Measurements from ENCODE around the gene HSPD1.

The HSPD1 gene

DNA sequence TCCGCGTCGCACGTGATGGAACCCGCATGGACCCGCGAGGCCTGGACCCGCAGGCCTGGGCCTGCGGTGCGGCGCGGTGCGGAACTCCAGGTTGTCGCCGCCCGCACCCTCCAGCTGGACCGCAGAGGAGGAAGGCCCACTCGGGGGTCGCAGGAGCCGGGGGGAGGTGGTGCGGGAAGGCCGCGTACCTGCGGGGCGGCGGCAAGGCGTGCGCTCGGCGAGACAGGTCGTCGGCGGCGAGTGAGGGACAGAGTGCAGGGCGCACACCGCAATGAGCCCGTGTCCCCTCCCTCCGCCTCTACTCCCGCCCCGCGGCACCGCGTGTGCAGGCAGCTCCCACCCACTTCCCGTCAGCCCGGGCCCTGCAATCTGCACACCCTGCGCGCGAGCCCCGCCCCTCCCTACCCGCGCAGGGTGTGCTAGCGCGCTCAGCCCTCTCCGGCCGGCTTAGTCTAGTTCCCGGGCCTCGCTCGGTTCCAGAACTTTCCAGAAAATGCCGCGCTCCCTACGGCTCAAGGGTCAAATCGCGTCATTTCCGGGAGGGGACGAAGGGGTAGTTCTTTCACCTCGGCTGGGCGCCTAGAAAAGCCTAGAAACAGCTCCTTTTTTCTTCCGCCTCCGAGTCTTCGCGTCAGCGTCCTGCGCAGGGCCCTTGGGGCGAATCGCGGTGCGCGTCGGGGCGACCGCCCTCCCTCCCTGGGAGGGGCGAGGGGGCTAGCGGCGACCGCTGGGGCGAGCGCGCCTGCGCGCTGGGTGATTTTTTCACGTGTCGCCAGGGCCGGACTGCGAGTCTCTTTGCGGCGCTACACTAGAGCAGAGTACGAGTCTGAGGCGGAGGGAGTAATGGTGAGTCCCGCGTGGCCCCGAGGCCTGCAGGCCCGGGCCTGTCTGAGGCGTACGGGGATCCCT, at the start of gene HSPD1, which contains the start of gene HSPE1:
Gene HSPD1 (minus strand): TSS at position 247 of the 909 bp plus-strand sequence. CDS start 992 bp downstream, outside the sequence.
Gene HSPE1 (plus strand): TSS at position 786 of the 909 bp plus-strand sequence. CDS start 58 bp downstream, at position 844.
- DNase-seq (ENCODE audit: low spot score) = peak; percentile 99

DNA sequence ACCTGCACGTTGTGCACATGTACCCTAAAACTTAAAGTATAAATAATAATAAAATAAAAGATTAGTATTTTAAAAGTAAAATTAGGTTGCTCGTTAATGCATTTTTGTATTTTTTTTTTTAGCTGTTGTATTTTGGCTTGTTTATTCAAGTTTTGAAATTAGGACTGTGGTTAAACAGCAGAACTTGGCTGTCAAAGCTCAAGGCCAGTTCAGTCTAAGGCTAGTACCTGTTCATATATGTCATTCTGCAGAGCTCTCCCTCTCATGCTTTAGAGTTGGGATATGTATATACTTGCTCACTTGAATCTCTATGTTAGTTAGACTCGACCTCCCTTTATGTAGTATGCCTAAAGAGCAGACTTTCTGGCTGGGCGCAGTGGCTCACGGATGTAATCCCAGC, 48.9 kb upstream of the HSPD1 start:
- DNase-seq (ENCODE audit: low spot score) = no peak

DNA sequence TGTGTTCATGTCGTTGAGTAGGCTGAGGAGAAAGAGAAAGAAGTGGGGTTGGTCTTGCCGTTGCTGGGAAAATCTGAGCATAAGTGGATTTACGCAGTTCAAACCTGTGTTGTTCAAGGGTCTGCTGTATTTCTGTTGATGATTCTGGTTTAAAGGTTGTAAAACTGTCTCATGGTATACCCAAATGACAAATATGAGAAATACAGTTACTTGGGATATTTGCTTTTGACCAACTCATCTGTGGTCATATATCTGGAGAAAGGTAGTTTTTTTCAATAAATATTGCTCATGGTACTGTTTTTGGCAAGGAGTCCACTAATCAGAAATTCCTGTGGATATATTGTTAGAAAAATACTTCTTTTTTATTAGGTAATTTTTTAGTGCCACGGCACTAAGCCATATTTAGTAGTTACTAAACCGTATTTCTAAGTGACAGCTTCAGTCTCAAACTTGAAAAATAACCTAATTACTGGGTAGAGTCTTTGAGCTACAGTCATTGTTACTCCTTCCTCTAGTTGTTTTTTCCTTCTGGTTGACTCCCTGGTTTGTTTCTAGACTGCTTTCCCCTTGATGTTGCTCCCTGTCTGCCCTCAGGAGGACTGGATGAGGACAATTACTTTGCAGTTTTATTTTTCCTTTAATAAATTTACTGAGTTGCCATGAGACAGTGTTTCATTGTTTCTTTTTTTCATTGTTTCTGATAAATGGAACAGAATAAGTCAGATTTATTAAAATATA, 47.7 kb upstream of the HSPD1 start:
- DNase-seq (ENCODE audit: low spot score) = no peak

DNA sequence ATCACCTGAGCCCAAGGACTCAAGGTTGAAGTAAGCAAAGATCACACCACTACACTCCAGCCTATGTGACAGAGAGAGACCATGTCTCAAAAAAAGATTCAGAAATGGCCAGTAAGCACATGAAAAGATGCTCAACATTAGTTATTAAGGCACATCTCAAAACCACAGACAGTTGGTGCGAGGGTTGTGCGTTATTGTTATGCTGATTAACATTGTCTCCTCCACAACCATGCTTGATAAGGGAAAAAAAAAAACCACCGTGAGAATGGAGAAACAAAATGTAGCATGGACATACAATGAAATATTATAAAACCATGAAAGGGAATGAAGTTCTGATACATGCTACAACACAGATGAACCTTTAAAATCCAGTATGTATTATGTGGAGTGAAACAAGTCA, 43.6 kb upstream of the HSPD1 start:
- peak; percentile 18 for DNase-seq (ENCODE audit: low spot score)

DNA sequence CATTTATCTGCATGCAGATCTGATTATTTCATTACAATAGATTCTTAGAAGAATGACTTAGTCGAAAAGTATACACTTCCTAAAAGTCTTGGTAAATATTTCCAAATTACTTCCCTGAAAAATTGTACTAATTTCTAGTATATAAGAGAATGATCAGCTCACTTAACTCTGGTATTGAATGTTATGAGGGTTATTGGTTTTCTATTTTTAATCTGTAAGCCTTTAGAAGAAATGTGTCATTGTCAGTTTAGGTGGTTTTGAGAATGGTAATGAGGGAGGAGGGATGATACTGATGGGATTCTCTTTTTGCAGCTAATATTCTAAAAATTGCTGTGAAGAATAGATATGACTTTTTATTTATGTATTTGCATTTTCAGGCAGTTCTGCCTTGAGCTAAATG, 40.1 kb upstream of the HSPD1 start:
- DNase-seq (ENCODE audit: low spot score) = no peak

DNA sequence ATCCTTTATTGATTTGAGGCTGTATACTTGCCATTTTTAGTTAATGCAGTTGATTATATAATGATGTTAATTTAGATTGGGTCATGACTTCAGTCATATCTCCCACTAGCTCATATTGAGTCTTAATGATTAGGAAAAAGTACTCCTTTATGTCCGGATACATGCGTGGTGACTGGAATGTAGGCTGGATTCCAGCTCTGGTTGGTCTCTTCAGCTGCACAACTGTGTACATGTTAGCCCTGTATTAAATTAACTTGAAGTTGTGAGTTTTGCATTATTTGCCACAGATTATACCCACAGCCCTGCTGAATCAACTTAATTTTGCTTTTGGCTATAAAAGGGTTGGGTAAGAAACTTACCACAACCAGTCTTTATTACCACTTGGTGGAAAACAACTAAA, 38.8 kb upstream of the HSPD1 start:
- DNase-seq (ENCODE audit: low spot score) = no peak

DNA sequence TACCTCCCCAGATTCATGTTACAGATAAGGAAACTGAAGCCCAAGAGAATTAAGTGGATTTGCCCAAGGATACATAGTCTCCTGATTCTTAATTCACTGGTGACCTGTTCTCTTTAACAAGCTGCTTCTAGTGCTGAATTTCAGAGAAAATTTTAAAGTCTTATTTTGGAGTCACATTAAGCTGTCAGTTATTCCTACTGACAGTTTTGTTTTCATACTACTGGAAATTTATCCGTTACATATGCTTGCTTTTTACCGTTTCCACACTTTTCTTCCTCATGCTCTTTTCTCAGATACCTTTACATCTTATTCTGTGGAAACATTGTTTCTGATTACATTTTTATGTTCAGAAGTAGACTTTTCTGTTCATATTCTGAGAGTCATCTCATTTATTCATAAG, 17.5 kb upstream of the HSPD1 start:
- no peak for DNase-seq (ENCODE audit: low spot score)

DNA sequence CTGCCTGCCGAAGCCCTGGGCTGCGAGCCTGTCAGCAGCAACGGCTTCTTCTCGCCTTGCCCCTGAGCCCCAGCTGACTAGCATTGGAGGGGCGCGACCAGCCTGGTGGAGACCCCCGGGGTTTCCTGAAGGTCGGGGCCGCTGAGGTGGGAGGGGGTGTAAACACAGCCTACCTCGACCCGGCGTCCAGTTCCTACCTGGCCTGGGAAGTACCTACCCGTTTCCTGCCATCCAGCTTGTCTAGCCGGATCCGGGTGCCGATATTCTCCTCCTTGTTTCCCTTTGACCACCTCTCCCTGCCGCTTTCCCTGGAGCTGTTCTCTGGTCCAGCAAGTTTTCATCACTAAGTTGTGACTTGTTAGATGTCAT, 16.7 kb upstream of the HSPD1 start:
- DNase-seq (ENCODE audit: low spot score) = peak; percentile 39

DNA sequence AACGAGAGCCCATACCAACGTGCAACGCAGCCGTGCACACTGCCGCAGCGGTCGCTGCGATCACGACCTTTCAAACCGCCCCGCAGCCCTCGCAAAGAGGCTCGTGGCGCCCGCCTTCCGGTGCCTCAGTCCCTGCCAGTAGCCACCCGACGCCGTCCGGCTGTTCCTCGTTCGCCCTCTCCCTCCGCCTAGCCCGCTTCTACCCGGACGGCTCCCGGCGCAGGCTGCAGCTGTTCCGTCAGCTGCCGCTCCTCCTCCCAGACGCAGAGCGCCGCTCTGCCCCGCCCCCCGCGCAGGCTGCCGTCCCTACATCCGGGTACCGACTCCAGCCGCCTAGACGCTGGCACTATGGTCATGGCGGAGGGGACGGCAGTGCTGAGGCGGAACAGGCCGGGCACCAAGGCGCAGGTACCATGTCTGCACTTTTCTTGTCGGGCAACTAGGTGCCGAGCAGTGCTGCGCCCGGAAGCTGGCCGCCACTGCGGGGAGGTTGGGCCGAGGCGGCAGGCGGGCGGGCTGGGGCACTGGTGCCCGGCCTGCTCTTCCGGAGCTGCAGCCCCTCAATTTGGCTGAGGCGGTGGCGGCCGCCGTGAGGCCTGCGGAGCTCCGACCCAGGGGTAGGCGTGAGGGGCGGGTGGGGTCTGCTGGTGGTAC, 16.2 kb upstream of the HSPD1 start, which contains the start of gene MOB4:
Gene MOB4 (plus strand): TSS at position 328 of the 654 bp plus-strand sequence. CDS start 21 bp downstream, at position 349.
- DNase-seq (ENCODE audit: low spot score) = peak; percentile 97

DNA sequence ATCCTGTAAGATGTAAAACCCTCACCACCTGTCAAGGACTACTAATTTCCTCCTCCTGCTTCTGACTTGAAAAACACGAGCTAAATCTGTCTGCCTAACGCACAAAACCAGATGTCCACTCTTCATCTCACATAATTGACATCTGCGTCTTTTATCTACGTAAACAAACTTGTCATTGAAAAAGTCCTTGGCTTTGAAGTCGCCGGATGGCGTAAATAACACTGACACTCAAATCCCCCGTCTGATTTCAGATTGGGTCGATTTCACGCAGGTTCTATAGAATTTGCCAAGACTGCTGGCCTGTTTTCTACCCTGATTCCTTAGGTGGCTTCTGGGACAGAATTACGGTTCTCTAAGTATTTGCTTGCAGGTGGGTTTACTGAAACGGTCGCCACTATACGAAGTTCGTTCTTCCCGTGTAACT, 15.7 kb upstream of the HSPD1 start:
- no peak for DNase-seq (ENCODE audit: low spot score)

DNA sequence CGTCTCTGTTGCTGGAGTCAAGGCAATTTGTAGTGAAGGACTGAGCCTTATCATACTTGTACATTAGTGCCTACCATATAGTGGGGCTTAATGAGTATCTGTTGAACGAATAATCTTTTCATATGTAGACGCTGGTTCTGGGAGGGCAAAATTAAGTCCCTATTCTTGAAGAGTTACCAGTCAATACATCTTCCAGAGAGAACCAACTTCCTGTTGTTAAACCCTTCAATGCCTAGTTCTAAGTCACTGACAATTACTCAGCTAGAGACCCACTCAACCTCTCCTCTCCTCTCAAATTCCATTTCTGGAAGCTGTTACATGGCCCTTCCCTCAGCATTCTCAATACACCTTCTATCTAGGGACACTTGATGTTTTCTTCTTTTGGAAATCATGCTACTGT, 15.1 kb upstream of the HSPD1 start:
- DNase-seq (ENCODE audit: low spot score) = peak; percentile 10

DNA sequence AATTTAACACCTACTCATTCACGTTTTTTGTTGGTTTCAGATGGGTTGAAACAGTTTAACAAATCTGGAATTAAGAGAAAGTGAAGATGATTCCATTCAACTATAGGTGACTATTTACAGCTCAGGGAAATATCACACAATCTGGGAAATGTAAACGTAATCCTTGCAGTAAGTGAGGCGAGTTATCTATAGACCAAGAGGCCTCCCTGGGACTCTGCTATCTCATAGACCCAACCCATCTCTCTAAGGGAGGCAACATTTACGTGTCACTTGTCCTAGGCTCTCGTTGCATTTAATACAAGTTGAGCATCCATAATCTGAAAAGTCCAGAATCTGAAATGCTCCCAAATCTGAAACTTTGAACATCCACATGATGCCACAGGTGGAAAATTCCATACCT, 14.3 kb upstream of the HSPD1 start:
- DNase-seq (ENCODE audit: low spot score) = no peak

DNA sequence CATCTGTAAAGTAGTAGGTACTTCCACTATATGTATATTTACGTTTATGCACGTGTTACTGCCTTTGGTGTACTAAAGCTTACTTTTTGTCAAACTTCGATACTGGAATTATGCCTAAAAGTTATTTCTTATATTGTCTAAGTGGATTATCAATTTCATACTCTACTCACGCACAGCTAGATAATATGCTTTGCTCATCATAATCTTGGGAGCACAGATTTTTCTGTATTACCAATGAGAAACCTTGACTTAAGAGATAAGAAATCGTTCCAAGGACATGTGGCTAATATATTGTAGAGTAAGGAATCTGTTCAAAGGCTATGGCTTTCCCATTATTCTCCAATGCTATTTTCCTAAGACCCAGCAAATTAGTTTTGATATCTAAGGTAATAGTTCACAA, 7.0 kb upstream of the HSPD1 start:
- DNase-seq (ENCODE audit: low spot score) = no peak

DNA sequence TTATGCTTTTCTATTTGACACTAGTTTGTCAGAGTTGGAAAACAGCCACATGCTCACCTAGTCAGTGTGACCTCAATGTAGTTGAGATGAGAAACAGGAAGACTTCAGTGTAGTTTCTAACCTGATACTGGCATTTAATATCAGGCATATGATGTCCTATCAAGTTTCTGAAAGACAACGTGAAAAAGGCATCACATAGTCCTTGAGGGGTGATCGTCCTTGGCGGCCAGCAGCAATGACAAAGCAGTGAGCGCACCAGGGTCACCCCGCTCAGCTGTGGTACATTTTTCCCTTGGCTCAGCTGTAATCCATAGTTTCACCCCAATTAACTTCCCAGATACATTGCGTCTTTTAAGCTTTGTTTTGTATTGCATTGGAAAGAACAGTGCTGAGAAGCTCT, 4.9 kb upstream of the HSPD1 start:
- no peak for DNase-seq (ENCODE audit: low spot score)

DNA sequence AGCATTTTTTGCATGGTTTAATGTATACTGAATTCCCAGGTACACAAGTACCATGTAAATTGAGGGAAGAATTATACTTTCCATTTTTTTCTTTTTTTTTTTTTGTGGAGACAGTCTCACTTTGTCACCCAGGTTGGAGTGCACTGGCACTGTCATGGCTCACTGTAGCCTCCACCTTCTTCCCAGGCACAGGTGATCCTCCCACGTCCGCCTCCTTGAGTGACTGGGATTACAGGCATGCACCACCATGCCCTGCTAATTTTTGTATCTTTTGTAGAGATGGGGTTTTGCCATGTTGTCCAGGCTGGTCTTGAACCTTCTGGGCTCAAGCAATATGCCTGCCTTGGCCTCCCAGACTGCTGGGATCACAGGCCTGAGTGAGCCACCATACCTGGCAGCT, 4.4 kb upstream of the HSPD1 start:
- no peak for DNase-seq (ENCODE audit: low spot score)

DNA sequence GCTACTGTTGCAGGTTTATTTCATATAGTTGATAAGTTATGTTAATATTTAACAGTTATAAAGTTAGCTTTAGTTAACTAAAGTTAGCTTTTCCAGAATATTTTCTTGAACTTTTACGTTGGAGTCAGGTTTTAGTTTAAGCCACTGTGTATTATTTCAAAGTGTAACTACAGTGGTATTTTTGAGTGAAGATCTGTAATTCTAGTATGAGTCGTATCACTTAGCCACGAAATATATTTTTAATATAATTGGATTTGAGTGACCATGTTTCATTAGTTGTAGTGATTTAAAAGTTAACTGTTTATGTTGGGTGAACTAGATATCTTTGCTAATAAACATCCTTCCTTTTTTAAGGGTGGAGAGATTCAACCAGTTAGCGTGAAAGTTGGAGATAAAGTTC, 3.0 kb upstream of the HSPD1 start:
- no peak for DNase-seq (ENCODE audit: low spot score)

DNA sequence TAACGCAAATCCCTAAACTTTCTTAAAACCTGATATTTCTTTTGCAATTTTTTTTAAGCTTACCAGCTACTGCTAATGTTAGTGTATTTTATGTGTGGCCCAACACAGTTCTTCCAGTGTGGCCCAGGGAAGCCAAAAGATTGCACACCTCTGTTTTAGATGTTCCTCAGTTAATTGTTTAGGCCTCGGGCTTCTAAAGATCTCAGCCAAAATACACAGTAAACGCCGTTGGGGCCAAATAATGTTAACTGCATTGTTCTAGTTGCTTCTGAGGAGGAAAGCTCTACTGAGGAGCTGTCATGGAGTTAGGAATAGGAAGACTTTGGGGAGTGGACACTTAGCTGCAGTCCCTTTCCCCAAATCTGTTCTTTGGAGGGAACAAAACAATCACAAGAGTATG, 2.6 kb upstream of the HSPD1 start:
- DNase-seq (ENCODE audit: low spot score) = no peak

DNA sequence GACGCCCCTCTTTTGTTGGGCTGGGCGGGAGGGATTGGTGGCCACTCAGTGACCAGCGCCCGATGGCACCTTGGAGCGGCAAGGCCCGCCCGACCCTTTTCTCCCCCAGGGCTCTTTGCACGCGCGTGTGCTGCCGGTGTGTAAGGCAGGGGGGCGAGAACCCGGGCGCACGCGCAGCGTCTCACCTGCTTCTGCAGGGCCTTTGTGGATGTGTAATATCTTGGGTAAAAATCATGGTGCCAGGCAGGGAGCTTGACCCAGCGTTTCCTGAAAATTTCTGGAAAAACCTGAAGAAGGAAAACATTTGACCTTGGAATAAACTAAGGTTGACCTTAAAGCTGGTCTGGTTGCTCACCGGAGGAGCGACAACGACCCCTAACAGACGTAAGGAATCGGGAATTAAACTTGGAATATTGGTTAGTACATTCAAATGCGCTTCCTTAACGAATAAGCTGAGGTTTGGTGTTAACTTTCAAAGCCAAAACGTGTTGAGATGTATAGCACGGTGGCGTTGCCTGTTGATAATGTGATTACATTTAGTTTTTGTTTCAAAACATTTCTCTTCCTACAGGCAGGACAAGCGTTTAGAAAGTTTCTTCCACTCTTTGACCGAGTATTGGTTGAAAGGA, 977 bp upstream of the HSPD1 start:
- peak; percentile 17 for DNase-seq (ENCODE audit: low spot score)

DNA sequence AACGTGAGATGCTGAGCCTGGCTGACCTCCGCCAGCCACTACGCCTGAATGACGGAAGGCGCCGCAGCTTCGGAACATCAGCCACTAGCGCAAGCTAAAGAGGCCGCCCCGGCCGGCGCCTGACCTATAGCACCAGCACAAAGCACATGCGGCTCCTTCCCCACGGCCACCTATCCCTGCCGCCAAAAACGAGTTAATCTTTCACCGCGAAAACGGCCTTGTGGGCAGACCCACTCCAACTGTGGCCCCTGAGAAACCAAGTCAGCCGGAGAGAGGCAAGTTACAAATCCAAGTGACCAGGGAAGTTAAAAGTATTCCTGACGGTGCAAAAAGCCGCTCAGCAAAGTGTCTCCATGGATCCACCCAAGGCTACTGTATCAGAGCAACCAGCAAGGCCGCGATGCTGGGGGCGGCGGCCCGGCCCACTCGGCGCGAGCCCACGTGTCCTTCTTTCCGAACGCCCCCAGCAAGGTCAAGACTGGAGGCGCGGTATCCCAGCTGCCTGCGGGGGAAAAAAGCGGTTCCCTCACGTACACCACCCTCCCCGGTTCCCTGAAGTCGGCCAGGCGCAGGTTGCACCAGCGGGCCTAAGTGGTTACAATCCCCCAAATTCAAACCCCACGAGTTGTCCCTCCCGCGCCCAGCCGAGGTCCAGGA, 575 bp downstream of the HSPD1 start:
- peak; percentile 57 for DNase-seq (ENCODE audit: low spot score)

DNA sequence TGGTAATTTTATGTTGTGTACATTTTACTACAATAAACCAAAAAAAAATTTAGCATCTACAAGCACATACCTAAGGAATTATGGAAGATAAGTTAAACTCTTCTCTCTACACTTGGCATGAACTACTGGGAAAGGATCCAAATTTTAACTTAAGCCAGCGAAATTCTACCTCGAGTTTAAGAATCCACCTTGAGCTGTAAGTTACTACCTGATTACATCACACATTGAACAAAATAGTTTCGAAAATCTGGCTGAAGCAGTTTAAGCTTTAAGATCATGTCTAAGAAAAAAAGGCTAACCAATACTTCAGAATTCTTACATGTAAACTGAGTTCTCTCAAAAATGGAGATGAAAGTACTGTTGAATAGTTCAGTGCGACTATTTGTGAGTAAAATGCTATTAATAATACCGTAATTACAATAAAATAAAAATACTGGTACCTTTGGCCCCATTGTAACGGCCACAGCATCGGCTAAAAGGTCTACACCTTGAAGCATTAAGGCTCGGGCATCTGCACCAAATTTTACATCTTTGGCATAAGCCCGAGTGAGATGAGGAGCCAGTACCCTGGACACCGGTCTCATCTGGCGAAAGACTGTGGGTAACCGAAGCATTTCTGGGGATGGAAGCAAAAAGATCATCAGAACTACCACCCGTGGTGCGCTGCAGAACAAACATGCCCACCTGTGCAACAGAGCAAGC, 1.3 kb downstream of the HSPD1 start:
- no peak for DNase-seq (ENCODE audit: low spot score)

DNA sequence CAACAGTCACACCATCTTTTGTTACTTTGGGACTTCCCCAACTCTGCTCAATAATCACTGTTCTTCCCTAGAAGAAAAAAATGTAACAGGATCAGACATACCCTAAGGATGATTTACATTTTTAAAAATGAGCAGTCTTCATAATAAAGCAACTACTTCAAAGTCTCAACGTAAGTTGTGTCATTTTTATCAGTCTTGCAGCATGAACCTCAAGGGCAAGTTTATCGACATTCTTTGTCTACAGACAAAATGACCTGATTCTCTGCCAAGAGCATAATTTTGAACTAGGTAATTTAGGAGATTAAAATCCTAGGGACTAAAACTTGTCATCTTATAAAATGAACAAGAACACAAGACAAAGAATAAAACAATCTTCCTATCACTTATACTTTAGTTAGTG, 2.3 kb downstream of the HSPD1 start:
- no peak for DNase-seq (ENCODE audit: low spot score)
